Activated CD4-positive, alpha-beta T cell treated with anti-CD3 and anti-CD28 coated beads, Interleukin-2, amount 10 ng/mL, durations not matched to agents 24 days and 14 days (primary cell): ENCODE results near the gene CERS5. TPM values are rescaled to one million over a fixed set of nuclear protein-coding genes. Genes with fewer than 3 reads are reported as not detected.
A peak's percentile ranks its signal among the peaks of the same experiment; 100 is the strongest.
"Not testable (repeated sequence)": the region's sequence is repeated elsewhere in the genome, so short reads cannot be mapped to it uniquely, and the experiment has no call there.

Source experiments
- DNase-seq: peaks from one replicate; pipeline ENCODE4 v3.0.0; 2022
- H3K27ac Mint-ChIP-seq: one replicate; pipeline ENCODE4 v1.8.0; 2022; ENCODE audit warnings: mild to moderate bottlenecking, mixed read lengths
- H3K27me3 Mint-ChIP-seq: one replicate; pipeline ENCODE4 v1.8.0; 2022; ENCODE audit warnings: mixed read lengths
- H3K36me3 Mint-ChIP-seq: one replicate; pipeline ENCODE4 v1.8.0; 2022; ENCODE audit warnings: low read depth, mild to moderate bottlenecking, mixed read lengths
- H3K4me1 Mint-ChIP-seq: one replicate; pipeline ENCODE4 v1.8.0; 2021; ENCODE audit warnings: mixed read lengths
- H3K4me3 Mint-ChIP-seq: one replicate; pipeline ENCODE4 v1.8.0; 2022; ENCODE audit warnings: mild to moderate bottlenecking, moderate library complexity, mixed read lengths
- H3K9me3 Mint-ChIP-seq: one replicate; pipeline ENCODE4 v1.8.0; 2021; ENCODE audit warnings: mixed read lengths
- intact Hi-C: fragments of 100-400 bp; cut with micrococcal nuclease; formaldehyde crosslinking; loops from one replicate; pipeline ENCODE4 v1.15.1; 2023
- total RNA-seq: library from RNA; stranded (reverse); gene quantifications from 2 replicates; pipeline ENCODE4 v1.2.3, GENCODE V29; 2022

CERS5 gene
- total RNA-seq, 1 donor from 2014 or later: 66.5 TPM

- Mint-ChIP-seq H3K36me3 (peaks cover 38% of the 10 kb centered on the region), H3K27ac (no peak overlapping the region), H3K27me3 (no peaks in the 10 kb centered on the region), H3K4me1 (peaks cover 23% of the 10 kb centered on the region), H3K4me3 (no peak overlapping the region), H3K9me3 (no peaks in the 10 kb centered on the region)
- no peak for DNase-seq
- intact Hi-C loops: no loop called here
These were observed 14.5 kb upstream of the CERS5 start for GRCh38 chr12:50181691-50182090.

- Mint-ChIP-seq H3K4me3 (no peak overlapping the region), H3K27ac (no peak overlapping the region), H3K27me3 (no peaks in the 10 kb centered on the region), H3K9me3 (no peaks in the 10 kb centered on the region), H3K36me3 (peaks cover 17% of the 10 kb centered on the region), H3K4me1 (no peaks in the 10 kb centered on the region)
- intact Hi-C loops: loop anchor here (1.0 to 2.0 kb wide), 3 partner anchors 43 to 100 kb away; no protein-coding TSS in a partner anchor
- no peak for DNase-seq
These were observed 8.5 kb upstream of the CERS5 start for GRCh38 chr12:50175716-50176026.

DNA sequence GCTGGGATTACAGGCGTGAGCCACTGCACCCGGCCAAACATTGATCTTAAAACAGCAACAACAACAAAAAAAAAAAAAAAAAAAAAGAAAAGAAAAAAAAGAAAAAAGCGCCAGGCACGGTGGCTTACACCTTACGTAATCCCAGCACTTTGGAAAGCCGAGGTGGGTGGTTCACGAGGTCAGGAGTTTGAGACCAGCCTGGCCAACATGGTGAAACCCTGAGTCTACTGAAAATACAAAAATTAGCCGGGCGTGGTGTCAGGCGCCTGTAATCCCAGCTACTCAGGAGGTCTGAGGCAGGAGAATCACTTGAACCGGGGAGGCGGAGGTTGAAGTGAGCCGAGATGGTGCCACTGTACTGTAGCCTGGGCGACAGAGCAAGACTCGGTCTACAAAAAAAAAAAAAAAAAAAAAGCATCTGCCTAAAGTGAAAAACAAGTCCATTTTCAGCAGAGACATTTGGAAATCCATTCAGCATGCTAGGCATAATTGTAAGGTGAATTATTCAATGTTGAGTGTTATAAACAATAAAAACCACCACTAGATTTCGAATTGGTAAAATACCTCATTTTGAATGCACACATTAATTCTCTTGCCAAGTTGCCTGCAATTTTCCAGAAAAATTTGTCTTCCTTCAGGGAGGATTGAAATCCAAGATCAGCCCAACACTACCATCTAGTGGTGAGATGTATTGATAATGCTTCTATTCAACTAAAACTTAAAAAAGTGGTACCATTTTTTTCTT is 8.0 kb upstream of the CERS5 start:
- peaks cover 17% of the 10 kb centered on the region for H3K36me3 Mint-ChIP-seq
- DNase-seq: peak; percentile 79
- H3K9me3 Mint-ChIP-seq: no peaks in the 10 kb centered on the region
- no peak overlapping the region for H3K27ac Mint-ChIP-seq
- H3K27me3 Mint-ChIP-seq: no peaks in the 10 kb centered on the region
- intact Hi-C loops: loop anchor here (1.0 to 2.0 kb wide), 3 partner anchors 43 to 100 kb away; no protein-coding TSS in a partner anchor
- peaks cover 1% of the 10 kb centered on the region for H3K4me1 Mint-ChIP-seq
- no peak overlapping the region for H3K4me3 Mint-ChIP-seq

- Mint-ChIP-seq H3K27ac (peak overlapping the region; percentile 95), H3K9me3 (no peaks in the 10 kb centered on the region), H3K36me3 (peaks cover 10% of the 10 kb centered on the region), H3K27me3 (no peaks in the 10 kb centered on the region), H3K4me1 (peaks cover 33% of the 10 kb centered on the region), H3K4me3 (peak overlapping the region; percentile 86)
- DNase-seq: peak; percentile 89
- intact Hi-C loops: loop anchor here (1.0 to 5.0 kb wide), 4 partner anchors 21 to 236 kb away; partner anchors contain the start of genes LARP4 and SMARCD1
These were observed 445 bp downstream of the CERS5 start for GRCh38 chr12:50166799-50167048.

DNA sequence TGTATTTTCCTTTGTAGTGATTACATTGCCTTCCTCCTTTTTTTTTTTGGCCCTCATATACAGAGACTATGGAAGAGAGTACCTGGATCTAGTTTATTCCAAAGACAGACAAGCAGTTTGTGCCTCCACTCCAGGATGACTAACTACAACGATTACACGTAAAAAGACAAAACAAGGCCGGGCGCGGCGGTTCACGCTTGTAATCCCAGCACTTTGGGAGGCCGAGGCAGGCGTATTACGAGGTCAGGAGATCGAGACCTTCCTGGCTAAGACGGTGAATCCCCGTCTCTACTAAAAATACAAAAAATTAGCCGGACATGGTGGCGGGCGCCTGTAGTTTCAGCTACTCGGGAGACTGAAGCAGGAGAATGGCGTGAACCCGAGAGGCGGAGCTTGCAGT is 2.2 kb downstream of the CERS5 start:
- intact Hi-C loops: loop anchor here (5.0 kb wide), 1 partner anchor 237 kb away; the partner anchor contains the start of gene LARP4
- no peaks in the 10 kb centered on the region for H3K9me3 Mint-ChIP-seq
- peaks cover 33% of the 10 kb centered on the region for H3K4me1 Mint-ChIP-seq
- peak overlapping the region; percentile 62 for H3K27ac Mint-ChIP-seq
- no peaks in the 10 kb centered on the region for H3K27me3 Mint-ChIP-seq
- H3K36me3 Mint-ChIP-seq: peaks cover 14% of the 10 kb centered on the region
- no peak for DNase-seq
- peak overlapping the region; percentile 86 for H3K4me3 Mint-ChIP-seq

DNA sequence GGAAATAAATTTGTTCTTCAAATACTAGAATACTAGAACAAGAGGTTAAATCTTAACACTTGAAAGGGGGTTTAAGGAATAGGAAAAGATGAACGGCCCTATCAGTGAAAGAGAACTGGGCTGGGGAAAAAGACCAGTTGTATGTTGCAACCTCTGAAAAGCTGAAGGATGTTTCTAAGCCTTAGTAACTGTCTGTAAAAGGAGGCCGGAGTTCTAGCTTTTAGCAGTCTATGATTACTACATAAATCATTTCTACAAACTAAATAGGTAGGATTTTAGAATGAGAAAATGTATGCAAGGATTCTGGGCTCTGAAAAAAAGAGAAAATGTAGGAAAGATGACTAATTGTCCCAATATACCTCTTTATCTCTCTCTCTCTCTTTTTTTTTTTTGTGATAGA is 4.9 kb downstream of the CERS5 start:
- H3K9me3 Mint-ChIP-seq: no peaks in the 10 kb centered on the region
- no peaks in the 10 kb centered on the region for H3K27me3 Mint-ChIP-seq
- no peak for DNase-seq
- no peak overlapping the region for H3K27ac Mint-ChIP-seq
- peaks cover 20% of the 10 kb centered on the region for H3K36me3 Mint-ChIP-seq
- intact Hi-C loops: no loop called here
- no peak overlapping the region for H3K4me3 Mint-ChIP-seq
- peaks cover 37% of the 10 kb centered on the region for H3K4me1 Mint-ChIP-seq

DNA sequence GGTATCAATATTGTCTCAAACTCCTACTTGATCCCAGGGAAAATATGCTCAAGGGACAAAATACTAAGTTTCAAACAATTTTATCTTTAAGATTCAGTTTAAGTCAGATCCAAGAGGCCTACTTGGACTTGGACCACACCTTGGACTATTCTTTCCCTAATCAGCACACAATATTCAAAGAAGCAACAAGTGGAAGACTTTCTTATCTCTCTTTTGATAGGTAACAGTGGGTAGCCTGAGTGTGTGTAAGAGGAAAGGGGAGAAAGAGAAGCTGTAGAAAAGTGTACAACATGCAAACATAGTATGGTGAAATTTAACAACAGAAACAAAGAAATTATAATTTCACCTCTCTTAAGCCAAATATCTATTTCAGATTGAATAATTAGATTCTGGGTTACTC is 6.5 kb downstream of the CERS5 start:
- Mint-ChIP-seq H3K4me3 (no peak overlapping the region), H3K27ac (peak overlapping the region; percentile 18), H3K27me3 (no peaks in the 10 kb centered on the region), H3K36me3 (peaks cover 13% of the 10 kb centered on the region), H3K4me1 (peaks cover 30% of the 10 kb centered on the region), H3K9me3 (no peaks in the 10 kb centered on the region)
- intact Hi-C loops: no loop called here
- no peak for DNase-seq

GRCh38 chr12:50157259-50157658 is 9.9 kb downstream of the CERS5 start:
- H3K27me3 Mint-ChIP-seq: no peaks in the 10 kb centered on the region
- H3K27ac Mint-ChIP-seq: peak overlapping the region; percentile 69
- peaks cover 14% of the 10 kb centered on the region for H3K36me3 Mint-ChIP-seq
- intact Hi-C loops: no loop called here
- no peaks in the 10 kb centered on the region for H3K9me3 Mint-ChIP-seq
- DNase-seq: no peak
- H3K4me1 Mint-ChIP-seq: peaks cover 17% of the 10 kb centered on the region
- no peak overlapping the region for H3K4me3 Mint-ChIP-seq

DNA sequence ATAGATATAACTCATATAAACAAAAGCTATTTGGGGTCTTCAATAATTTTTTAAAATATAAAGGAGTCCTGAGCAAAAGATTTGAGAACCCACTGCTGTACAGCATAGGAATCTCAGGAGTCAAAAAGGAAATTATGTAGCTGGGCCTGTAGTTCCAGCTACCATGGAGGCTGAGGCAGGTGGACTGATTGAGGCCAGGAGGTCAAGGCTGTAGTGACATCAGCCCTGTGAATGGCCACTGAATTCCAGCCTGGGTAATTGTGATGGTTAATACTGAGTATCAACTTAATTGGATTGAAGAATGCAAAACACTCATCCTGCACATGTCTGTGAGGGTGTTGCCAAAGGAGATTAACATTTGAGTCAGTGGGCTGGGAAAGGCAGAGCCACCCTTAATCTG is 10.5 kb downstream of the CERS5 start:
- intact Hi-C loops: no loop called here
- no peak overlapping the region for H3K4me3 Mint-ChIP-seq
- H3K27ac Mint-ChIP-seq: no peak overlapping the region
- no peaks in the 10 kb centered on the region for H3K27me3 Mint-ChIP-seq
- peaks cover 14% of the 10 kb centered on the region for H3K36me3 Mint-ChIP-seq
- no peak for DNase-seq
- no peaks in the 10 kb centered on the region for H3K9me3 Mint-ChIP-seq
- peaks cover 17% of the 10 kb centered on the region for H3K4me1 Mint-ChIP-seq

GRCh38 chr12:50154947-50155346 is 12.2 kb downstream of the CERS5 start:
- DNase-seq, intact Hi-C loops, H3K4me3 Mint-ChIP-seq, H3K27ac Mint-ChIP-seq, H3K9me3 Mint-ChIP-seq, H3K27me3 Mint-ChIP-seq: not testable (repeated sequence)
- H3K36me3 Mint-ChIP-seq: peaks cover 12% of the 10 kb centered on the region
- H3K4me1 Mint-ChIP-seq: peaks cover 23% of the 10 kb centered on the region

GRCh38 chr12:50151047-50151687 is 16.0 kb downstream of the CERS5 start:
- intact Hi-C loops: no loop called here
- no peak for DNase-seq
- H3K36me3 Mint-ChIP-seq: peaks cover 7% of the 10 kb centered on the region
- H3K9me3 Mint-ChIP-seq: no peaks in the 10 kb centered on the region
- no peak overlapping the region for H3K4me3 Mint-ChIP-seq
- peak overlapping the region; percentile 42 for H3K27ac Mint-ChIP-seq
- no peaks in the 10 kb centered on the region for H3K27me3 Mint-ChIP-seq
- peaks cover 16% of the 10 kb centered on the region for H3K4me1 Mint-ChIP-seq

DNA sequence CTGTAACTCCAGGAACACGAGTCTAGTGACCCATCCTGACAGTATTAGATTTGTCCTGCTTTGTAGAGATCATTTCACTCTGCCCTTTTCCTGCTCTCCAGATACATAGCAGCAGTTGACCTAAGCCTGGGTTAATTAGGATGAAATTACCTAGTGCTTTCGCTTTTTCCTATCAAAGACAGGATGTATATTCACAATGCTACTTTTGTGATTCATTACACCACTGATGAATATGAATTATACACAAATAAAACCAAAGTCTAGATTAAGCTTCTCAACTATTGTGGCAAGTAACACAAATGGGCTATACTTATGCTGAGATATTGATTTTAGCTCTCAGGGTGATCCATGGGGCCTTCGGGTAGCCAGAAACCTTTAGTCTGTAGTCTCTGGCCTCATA is 17.9 kb downstream of the CERS5 start:
- no peaks in the 10 kb centered on the region for H3K27me3 Mint-ChIP-seq
- no peaks in the 10 kb centered on the region for H3K9me3 Mint-ChIP-seq
- no peak for DNase-seq
- intact Hi-C loops: no loop called here
- H3K27ac Mint-ChIP-seq: no peak overlapping the region
- H3K4me1 Mint-ChIP-seq: peaks cover 18% of the 10 kb centered on the region
- peaks cover 7% of the 10 kb centered on the region for H3K36me3 Mint-ChIP-seq
- H3K4me3 Mint-ChIP-seq: no peak overlapping the region

DNA sequence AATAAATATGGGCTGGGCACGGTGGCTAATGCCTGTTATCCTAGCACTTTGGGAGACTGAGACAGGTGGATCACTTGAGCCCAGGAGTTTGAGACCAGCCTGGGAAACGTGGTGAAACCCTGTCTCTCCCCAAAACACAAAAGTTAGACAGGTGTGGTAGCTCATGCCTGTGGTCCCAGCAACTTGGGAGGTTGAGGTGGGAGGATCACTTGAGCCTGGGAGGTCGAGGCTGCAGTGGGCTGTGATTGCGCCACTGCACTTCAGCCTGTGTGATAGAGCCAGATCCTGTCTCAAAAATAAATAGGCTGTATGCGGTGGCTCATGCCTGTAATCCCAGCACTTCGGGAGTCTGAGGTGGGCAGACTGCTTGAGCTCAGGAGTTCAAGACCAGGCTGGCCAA is 19.2 kb downstream of the CERS5 start:
- H3K27ac Mint-ChIP-seq, H3K27me3 Mint-ChIP-seq, H3K4me3 Mint-ChIP-seq, H3K9me3 Mint-ChIP-seq, H3K36me3 Mint-ChIP-seq, DNase-seq, intact Hi-C loops: not testable (repeated sequence)
- H3K4me1 Mint-ChIP-seq: peaks cover 18% of the 10 kb centered on the region

- no peak for DNase-seq
- no peaks in the 10 kb centered on the region for H3K27me3 Mint-ChIP-seq
- H3K4me1 Mint-ChIP-seq: peaks cover 18% of the 10 kb centered on the region
- no peak overlapping the region for H3K27ac Mint-ChIP-seq
- H3K36me3 Mint-ChIP-seq: peaks cover 9% of the 10 kb centered on the region
- no peak overlapping the region for H3K4me3 Mint-ChIP-seq
- H3K9me3 Mint-ChIP-seq: no peaks in the 10 kb centered on the region
- intact Hi-C loops: no loop called here
These were observed 19.9 kb downstream of the CERS5 start for GRCh38 chr12:50147281-50147680.

DNA sequence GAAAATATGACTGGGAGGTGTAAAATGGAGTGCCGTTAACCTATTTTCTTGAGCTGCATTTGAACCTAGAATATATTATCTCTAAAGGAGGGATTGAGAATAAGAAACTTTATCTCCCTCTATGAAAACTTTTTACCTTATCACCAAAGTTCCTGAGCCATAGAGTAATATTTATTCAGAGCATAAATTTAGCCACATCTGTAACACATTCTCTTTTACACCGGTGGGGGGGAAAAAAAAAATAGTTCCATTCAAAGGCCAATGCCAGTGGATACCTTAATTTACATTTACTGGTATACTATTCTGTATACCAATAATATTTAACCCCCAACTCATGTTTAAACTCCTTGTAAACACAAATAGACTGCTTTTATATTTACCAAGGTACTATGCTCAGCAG is 21.7 kb downstream of the CERS5 start:
- H3K27ac Mint-ChIP-seq: no peak overlapping the region
- H3K9me3 Mint-ChIP-seq: no peaks in the 10 kb centered on the region
- no peak overlapping the region for H3K4me3 Mint-ChIP-seq
- intact Hi-C loops: no loop called here
- H3K36me3 Mint-ChIP-seq: peaks cover 22% of the 10 kb centered on the region
- H3K4me1 Mint-ChIP-seq: peaks cover 10% of the 10 kb centered on the region
- H3K27me3 Mint-ChIP-seq: no peaks in the 10 kb centered on the region
- no peak for DNase-seq
